Purkinje cell (primary cell): ENCODE measurements around the gene PORCN. TPM values are rescaled to one million over a fixed set of nuclear protein-coding genes. Genes with fewer than 3 reads are reported as not detected.

Source experiments
- polyA plus RNA-seq: library from polyadenylated mRNA; unstranded; fragments of >200 nt; fragmentation: Nextera tagmentation; gene quantifications from 2 replicates; pipeline ENCODE4 v1.2.1, GENCODE V29; 2014

Gene PORCN
- polyA plus RNA-seq: 11.5 and 19.8 TPM in 2 replicates

GRCh38 chrX:48508400-48509244, at the start of gene PORCN:
PORCN (plus strand) TSS chrX:48508992; CDS start chrX:48509821, 829 bp downstream.

GRCh38 chrX:48470110-48470832, 38.5 kb upstream of the PORCN start, which contains the start of gene SLC38A5:
SLC38A5 (minus strand) TSS chrX:48470260; CDS start chrX:48467924, 2,336 bp downstream.

GRCh38 chrX:48475774-48476577, 32.8 kb upstream of the PORCN start, which contains the start of gene FTSJ1:
FTSJ1 (plus strand) TSS chrX:48476199; CDS start chrX:48478048, 1,849 bp downstream.

GRCh38 chrX:48521353-48522243, 12.8 kb downstream of the PORCN start, which contains the start of gene EBP:
EBP (plus strand) TSS chrX:48521808; CDS start chrX:48523772, 1,964 bp downstream.

GRCh38 chrX:48539345-48540027, 30.7 kb downstream of the PORCN start, which contains the start of gene TBC1D25:
TBC1D25 (plus strand) TSS chrX:48539714; CDS start chrX:48539798, 84 bp downstream.

Other genes with a start within 250 kb of the PORCN start
- gene SSX3, start 152.3 kb upstream of the PORCN start, polyA plus RNA-seq: 0.32 TPM in 1 of 2 replicates, not detected in the other
- gene SSX4, start 125.5 kb upstream of the PORCN start, polyA plus RNA-seq: not detected in 2 replicates
- not detected in 2 replicates for gene SSX4B, start 97.0 kb upstream of the PORCN start, polyA plus RNA-seq
- not detected in 2 replicates for gene SLC38A5, start 38.7 kb upstream of the PORCN start, polyA plus RNA-seq
- 23.4 and 25.6 TPM in 2 replicates for gene FTSJ1, start 32.8 kb upstream of the PORCN start, polyA plus RNA-seq
- 102 and 134 TPM in 2 replicates for gene EBP, start 12.8 kb downstream of the PORCN start, polyA plus RNA-seq
- 2.4 and 4.2 TPM in 2 replicates for gene TBC1D25, start 30.7 kb downstream of the PORCN start, polyA plus RNA-seq
- gene RBM3, start 65.5 kb downstream of the PORCN start, polyA plus RNA-seq: 37.2 and 38.7 TPM in 2 replicates
- 20.1 and 22.3 TPM in 2 replicates for gene WDR13, start 88.5 kb downstream of the PORCN start, polyA plus RNA-seq
- not detected in 2 replicates for gene WAS, start 174.8 kb downstream of the PORCN start, polyA plus RNA-seq
- gene SUV39H1, start 187.7 kb downstream of the PORCN start, polyA plus RNA-seq: 0.32 and 0.48 TPM in 2 replicates